ENCODE measurements around the gene PHACTR3. TPM values are rescaled to one million over a fixed set of nuclear protein-coding genes. Genes with fewer than 3 reads are reported as not detected.
"Not testable (repeated sequence)": the region's sequence is repeated elsewhere in the genome, so short reads cannot be mapped to it uniquely, and the experiment has no call there.

PHACTR3 gene
- polyA plus RNA-seq, 10 donors, result 3.9 to 15.7 (median 7.7) TPM

GRCh38 chr20:59850018-59850641, 245.8 kb downstream of the PHACTR3 start:
- peak in 2 of 3 donors; percentile 38 to 60 for DNase-seq

- not testable (repeated sequence) for DNase-seq
Measured at GRCh38 chr20:59856526-59856925, 252.2 kb downstream of the PHACTR3 start.

- not testable (repeated sequence) for DNase-seq
Measured at GRCh38 chr20:59856941-59857340, 252.6 kb downstream of the PHACTR3 start.

- no peak for DNase-seq
Measured at GRCh38 chr20:59857966-59858365, 253.6 kb downstream of the PHACTR3 start.

GRCh38 chr20:59858425-59858824, 254.1 kb downstream of the PHACTR3 start:
- no peak for DNase-seq

GRCh38 chr20:59861401-59861800, 257.1 kb downstream of the PHACTR3 start:
- no peak for DNase-seq

GRCh38 chr20:59863058-59863457, 258.7 kb downstream of the PHACTR3 start:
- no peak for DNase-seq

- DNase-seq, result no peak
Measured at GRCh38 chr20:59864726-59865125, 260.4 kb downstream of the PHACTR3 start.

GRCh38 chr20:59866338-59866737, 262.0 kb downstream of the PHACTR3 start:
- peak in 1 of 3 donors; percentile 8 for DNase-seq

- no peak for DNase-seq
Measured at GRCh38 chr20:59871096-59871495, 266.8 kb downstream of the PHACTR3 start.

- DNase-seq, result no peak
Measured at GRCh38 chr20:59873409-59873808, 269.1 kb downstream of the PHACTR3 start.

GRCh38 chr20:59880198-59880597, 275.9 kb downstream of the PHACTR3 start:
- DNase-seq, result no peak

- no peak for DNase-seq
Measured at GRCh38 chr20:59884494-59884893, 280.2 kb downstream of the PHACTR3 start.

GRCh38 chr20:59888050-59888449, 283.7 kb downstream of the PHACTR3 start:
- no peak for DNase-seq

- not testable (repeated sequence) for DNase-seq
Measured at GRCh38 chr20:59890035-59890434, 285.7 kb downstream of the PHACTR3 start.

- no peak for DNase-seq
Measured at GRCh38 chr20:59891581-59891980, 287.2 kb downstream of the PHACTR3 start.

- DNase-seq, result no peak
Measured at GRCh38 chr20:59895908-59896307, 291.6 kb downstream of the PHACTR3 start.

Data from muscle of back (tissue), 11 donors.